HepG2 (cell line): ENCODE measurements around the gene TNNT1. TPM values are rescaled to one million over a fixed set of nuclear protein-coding genes. Genes with fewer than 3 reads are reported as not detected.

Source experiments
- GTF2F1 ChIP-seq: fragments of 150-350 bp; IDR thresholded peaks from 2 replicates; pipeline ENCODE4 v1.6.1; 2014; ENCODE audit warnings: low read length
- HMG20A ChIP-seq: IDR thresholded peaks from 2 replicates; pipeline ENCODE4 v1.6.1; 2016; ENCODE audit warnings: borderline replicate concordance
- HNRNPK ChIP-seq: fragments of 200-400 bp; formaldehyde crosslinking; IDR thresholded peaks from 2 replicates; pipeline ENCODE4 v1.6.1; 2018; ENCODE audit warnings: low read length, low read depth, moderate library complexity, mild to moderate bottlenecking; ENCODE audit not compliant: poor library complexity, severe bottlenecking
- ISX ChIP-seq: sonication (generic); formaldehyde crosslinking; conservative IDR thresholded peaks from 2 replicates; pipeline ENCODE4 v1.5.0; 2020; ENCODE audit warnings: missing genetic modification reagents
- MED1 ChIP-seq: sonication (generic); formaldehyde crosslinking; IDR thresholded peaks from 2 replicates; pipeline ENCODE4 v1.4.0; 2020; ENCODE audit warnings: missing genetic modification reagents
- MIXL1 ChIP-seq: IDR thresholded peaks from 2 replicates; pipeline ENCODE4 v1.6.1; 2016
- NFRKB ChIP-seq: fragments of 450-650 bp; IDR thresholded peaks from 2 replicates; pipeline ENCODE4 v1.6.1; 2017
- NR2C2 ChIP-seq: sonication (generic); formaldehyde crosslinking; IDR thresholded peaks from 2 replicates; pipeline ENCODE4 v1.4.0; 2020; ENCODE audit warnings: missing genetic modification reagents, mild to moderate bottlenecking, moderate library complexity, borderline replicate concordance
- REL ChIP-seq: sonication (generic); formaldehyde crosslinking; conservative IDR thresholded peaks from 2 replicates; pipeline ENCODE4 v1.8.0; 2022; ENCODE audit warnings: mild to moderate bottlenecking, missing genetic modification reagents, moderate library complexity
- TRIM24 ChIP-seq: sonication (generic); formaldehyde crosslinking; IDR thresholded peaks from 2 replicates; pipeline ENCODE4 v1.8.0; 2022; ENCODE audit warnings: mild to moderate bottlenecking, missing genetic modification reagents
- ZBTB7A ChIP-seq: sonication (generic); formaldehyde crosslinking; IDR thresholded peaks from 2 replicates; pipeline ENCODE4 v1.8.0; 2022; ENCODE audit warnings: mild to moderate bottlenecking, missing genetic modification reagents
- ZBTB8A ChIP-seq: sonication (generic); formaldehyde crosslinking; IDR thresholded peaks from 2 replicates; pipeline ENCODE4 v1.4.0; 2020; ENCODE audit warnings: mild to moderate bottlenecking, low read depth, missing genetic modification reagents, borderline replicate concordance
- ZNF251 ChIP-seq: sonication (generic); formaldehyde crosslinking; IDR thresholded peaks from 2 replicates; pipeline ENCODE4 v1.9.0; 2021; ENCODE audit warnings: mild to moderate bottlenecking, missing genetic modification reagents
- ZNF296 ChIP-seq: sonication (generic); formaldehyde crosslinking; conservative IDR thresholded peaks from 2 replicates; pipeline ENCODE4 v1.5.0; 2020; ENCODE audit warnings: mild to moderate bottlenecking, missing genetic modification reagents
- ZNF577 ChIP-seq: sonication (generic); formaldehyde crosslinking; IDR thresholded peaks from 2 replicates; pipeline ENCODE4 v1.4.0; 2020; ENCODE audit warnings: mild to moderate bottlenecking, low read depth, missing genetic modification reagents, borderline replicate concordance
- ZNF782 ChIP-seq: sonication (generic); formaldehyde crosslinking; IDR thresholded peaks from 2 replicates; pipeline ENCODE4 v1.4.0; 2020; ENCODE audit warnings: missing genetic modification reagents, mild to moderate bottlenecking, borderline replicate concordance
- polyA plus RNA-seq, 8 experiments: library from polyadenylated mRNA; depleted of rRNA in 3 of 8; stranded (reverse) in 7 of 8; unstranded in 1 of 8; fragments of >200 nt; fragmentation: Illumina TruSeq in 4 of 8; extraction: Trizol in 4 of 8; gene quantifications; 2 replicates each; pipeline versions ENCODE4 v1.2.1 to v1.2.3, GENCODE V29; 2011 to 2016; ENCODE audit warnings: low read depth in 4 of 8, missing spikeins in 1 of 8, mixed read lengths in 1 of 8; ENCODE audit not compliant: insufficient read depth in 1 of 8
- total RNA-seq, 5 experiments: library from RNA; depleted of rRNA; stranded (reverse); fragments of >200 nt; fragmentation: Illumina TruSeq; extraction: Trizol; gene quantifications; 2 replicates each; pipeline ENCODE4 v1.2.3, GENCODE V29; 2016; ENCODE audit warnings: low read depth in 1 of 5
- TF ChIP-seq, protein P1 (sequence below): sonication (generic); formaldehyde crosslinking; IDR thresholded peaks from 2 replicates; pipeline ENCODE4 v1.4.0; 2020; ENCODE audit warnings: mild to moderate bottlenecking, missing genetic modification reagents, borderline replicate concordance
- TF ChIP-seq, protein P2 (sequence below): fragments of 450-650 bp; IDR thresholded peaks from 2 replicates; pipeline ENCODE4 v1.6.1; 2017
- TF ChIP-seq, protein P3 (sequence below): sonication (generic); formaldehyde crosslinking; IDR thresholded peaks from 2 replicates; pipeline ENCODE4 v1.5.1; 2020; ENCODE audit warnings: missing genetic modification reagents, mild to moderate bottlenecking, borderline replicate concordance
- TF ChIP-seq, protein P4 (sequence below): sonication (generic); formaldehyde crosslinking; IDR thresholded peaks from 2 replicates; pipeline ENCODE4 v1.5.0; 2020; ENCODE audit warnings: mild to moderate bottlenecking, missing genetic modification reagents
- TF ChIP-seq, protein P5 (sequence below): sonication (generic); formaldehyde crosslinking; IDR thresholded peaks from 2 replicates; pipeline ENCODE4 v1.8.0; 2022; ENCODE audit warnings: low read depth, missing genetic modification reagents

Gene TNNT1
- total and polyA plus RNA-seq, 2 of the 13 experiments (the other 11 are each of a cell fraction or from before 2014, with no cell fraction given), result 1.3 to 2.4 TPM

DNA sequence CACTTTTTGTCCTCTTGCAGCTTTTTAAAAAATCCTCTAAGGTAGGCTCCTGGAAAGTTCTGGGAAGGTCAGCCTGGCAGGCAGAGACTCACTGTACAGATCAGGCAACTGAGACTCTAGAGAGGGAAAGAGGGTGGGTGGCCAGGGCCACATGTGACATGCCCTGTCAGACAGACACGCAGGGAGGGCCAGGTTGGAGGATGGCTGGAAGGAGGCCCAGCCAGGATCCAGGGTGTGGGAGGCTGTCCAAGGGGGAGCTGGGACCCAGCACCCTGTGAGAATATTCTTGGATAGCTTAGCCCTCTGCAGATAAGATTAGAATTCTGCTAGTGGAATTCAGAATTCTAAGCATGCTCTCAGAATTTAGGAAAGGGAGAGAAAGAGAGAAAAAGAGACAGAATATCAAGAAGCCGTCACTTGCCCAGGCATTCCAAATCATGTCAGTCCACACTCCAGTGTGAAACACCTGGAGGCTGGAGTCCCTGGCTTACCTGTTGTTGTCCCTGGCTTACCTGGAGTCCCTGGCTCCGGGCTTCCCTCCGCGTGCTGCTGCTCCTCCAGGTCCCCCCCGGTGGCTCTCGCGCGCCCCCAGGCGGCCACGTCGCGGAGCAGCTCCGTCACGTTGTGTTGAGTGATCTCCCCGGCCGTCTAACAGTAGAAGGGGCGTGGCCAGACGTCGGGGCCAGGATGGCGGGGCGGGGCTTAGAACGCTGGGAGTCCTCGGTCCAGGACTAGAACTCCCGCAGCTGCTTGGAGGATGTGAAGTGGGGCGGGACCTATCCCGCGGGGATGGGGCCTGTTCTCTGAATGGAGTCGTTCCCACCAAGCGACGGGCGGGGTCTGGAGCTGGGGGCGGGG, 11.4 kb upstream of the TNNT1 start (continued):
- TF ChIP-seq, protein P1, sequence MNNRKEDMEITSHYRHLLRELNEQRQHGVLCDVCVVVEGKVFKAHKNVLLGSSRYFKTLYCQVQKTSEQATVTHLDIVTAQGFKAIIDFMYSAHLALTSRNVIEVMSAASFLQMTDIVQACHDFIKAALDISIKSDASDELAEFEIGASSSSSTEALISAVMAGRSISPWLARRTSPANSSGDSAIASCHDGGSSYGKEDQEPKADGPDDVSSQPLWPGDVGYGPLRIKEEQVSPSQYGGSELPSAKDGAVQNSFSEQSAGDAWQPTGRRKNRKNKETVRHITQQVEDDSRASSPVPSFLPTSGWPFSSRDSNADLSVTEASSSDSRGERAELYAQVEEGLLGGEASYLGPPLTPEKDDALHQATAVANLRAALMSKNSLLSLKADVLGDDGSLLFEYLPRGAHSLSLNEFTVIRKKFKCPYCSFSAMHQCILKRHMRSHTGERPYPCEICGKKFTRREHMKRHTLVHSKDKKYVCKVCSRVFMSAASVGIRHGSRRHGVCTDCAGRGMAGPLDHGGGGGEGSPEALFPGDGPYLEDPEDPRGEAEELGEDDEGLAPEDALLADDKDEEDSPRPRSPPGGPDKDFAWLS, result no peak
- TF ChIP-seq ISX (CRISPR knock-in tag) (no peak), TRIM24 (CRISPR knock-in tag) (no peak), NFRKB (no peak), ZNF251 (CRISPR knock-in tag) (no peak), ZBTB8A (CRISPR knock-in tag) (no peak), ZNF782 (CRISPR knock-in tag) (no peak), HNRNPK (no peak), NR2C2 (CRISPR knock-in tag) (no peak), MIXL1 (CRISPR knock-in tag) (no peak), MED1 (CRISPR knock-in tag) (no peak), REL (CRISPR knock-in tag) (no peak), HMG20A (CRISPR knock-in tag) (no peak), ZNF296 (CRISPR knock-in tag) (no peak), ZNF577 (no peak), ZBTB7A (CRISPR knock-in tag) (no peak), GTF2F1 (no peak)
- TF ChIP-seq, protein P2, sequence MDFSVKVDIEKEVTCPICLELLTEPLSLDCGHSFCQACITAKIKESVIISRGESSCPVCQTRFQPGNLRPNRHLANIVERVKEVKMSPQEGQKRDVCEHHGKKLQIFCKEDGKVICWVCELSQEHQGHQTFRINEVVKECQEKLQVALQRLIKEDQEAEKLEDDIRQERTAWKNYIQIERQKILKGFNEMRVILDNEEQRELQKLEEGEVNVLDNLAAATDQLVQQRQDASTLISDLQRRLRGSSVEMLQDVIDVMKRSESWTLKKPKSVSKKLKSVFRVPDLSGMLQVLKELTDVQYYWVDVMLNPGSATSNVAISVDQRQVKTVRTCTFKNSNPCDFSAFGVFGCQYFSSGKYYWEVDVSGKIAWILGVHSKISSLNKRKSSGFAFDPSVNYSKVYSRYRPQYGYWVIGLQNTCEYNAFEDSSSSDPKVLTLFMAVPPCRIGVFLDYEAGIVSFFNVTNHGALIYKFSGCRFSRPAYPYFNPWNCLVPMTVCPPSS, result no peak
- TF ChIP-seq, protein P3, sequence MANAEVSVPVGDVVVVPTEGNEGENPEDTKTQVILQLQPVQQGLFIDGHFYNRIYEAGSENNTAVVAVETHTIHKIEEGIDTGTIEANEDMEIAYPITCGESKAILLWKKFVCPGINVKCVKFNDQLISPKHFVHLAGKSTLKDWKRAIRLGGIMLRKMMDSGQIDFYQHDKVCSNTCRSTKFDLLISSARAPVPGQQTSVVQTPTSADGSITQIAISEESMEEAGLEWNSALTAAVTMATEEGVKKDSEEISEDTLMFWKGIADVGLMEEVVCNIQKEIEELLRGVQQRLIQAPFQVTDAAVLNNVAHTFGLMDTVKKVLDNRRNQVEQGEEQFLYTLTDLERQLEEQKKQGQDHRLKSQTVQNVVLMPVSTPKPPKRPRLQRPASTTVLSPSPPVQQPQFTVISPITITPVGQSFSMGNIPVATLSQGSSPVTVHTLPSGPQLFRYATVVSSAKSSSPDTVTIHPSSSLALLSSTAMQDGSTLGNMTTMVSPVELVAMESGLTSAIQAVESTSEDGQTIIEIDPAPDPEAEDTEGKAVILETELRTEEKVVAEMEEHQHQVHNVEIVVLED, result no peak
- TF ChIP-seq, protein P4, sequence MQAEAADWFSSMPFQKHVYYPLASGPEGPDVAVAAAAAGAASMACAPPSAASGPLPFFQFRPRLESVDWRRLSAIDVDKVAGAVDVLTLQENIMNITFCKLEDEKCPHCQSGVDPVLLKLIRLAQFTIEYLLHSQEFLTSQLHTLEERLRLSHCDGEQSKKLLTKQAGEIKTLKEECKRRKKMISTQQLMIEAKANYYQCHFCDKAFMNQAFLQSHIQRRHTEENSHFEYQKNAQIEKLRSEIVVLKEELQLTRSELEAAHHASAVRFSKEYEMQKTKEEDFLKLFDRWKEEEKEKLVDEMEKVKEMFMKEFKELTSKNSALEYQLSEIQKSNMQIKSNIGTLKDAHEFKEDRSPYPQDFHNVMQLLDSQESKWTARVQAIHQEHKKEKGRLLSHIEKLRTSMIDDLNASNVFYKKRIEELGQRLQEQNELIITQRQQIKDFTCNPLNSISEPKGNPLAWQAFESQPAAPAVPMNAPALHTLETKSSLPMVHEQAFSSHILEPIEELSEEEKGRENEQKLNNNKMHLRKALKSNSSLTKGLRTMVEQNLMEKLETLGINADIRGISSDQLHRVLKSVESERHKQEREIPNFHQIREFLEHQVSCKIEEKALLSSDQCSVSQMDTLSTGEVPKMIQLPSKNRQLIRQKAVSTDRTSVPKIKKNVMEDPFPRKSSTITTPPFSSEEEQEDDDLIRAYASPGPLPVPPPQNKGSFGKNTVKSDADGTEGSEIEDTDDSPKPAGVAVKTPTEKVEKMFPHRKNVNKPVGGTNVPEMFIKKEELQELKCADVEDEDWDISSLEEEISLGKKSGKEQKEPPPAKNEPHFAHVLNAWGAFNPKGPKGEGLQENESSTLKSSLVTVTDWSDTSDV (CRISPR knock-in tag), result no peak
- TF ChIP-seq, protein P5, sequence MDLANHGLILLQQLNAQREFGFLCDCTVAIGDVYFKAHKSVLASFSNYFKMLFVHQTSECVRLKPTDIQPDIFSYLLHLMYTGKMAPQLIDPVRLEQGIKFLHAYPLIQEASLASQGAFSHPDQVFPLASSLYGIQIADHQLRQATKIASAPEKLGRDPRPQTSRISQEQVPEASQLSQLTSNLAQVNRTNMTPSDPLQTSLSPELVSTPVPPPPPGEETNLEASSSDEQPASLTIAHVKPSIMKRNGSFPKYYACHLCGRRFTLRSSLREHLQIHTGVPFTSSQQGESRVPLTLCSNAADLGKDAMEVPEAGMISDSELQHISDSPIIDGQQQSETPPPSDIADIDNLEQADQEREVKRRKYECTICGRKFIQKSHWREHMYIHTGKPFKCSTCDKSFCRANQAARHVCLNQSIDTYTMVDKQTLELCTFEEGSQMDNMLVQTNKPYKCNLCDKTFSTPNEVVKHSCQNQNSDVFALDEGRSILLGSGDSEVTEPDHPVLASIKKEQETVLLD (CRISPR knock-in tag), result no peak
